H9 (cell line): ENCODE measurements around the gene CLTCL1. TPM values are rescaled to one million over a fixed set of nuclear protein-coding genes. Genes with fewer than 3 reads are reported as not detected.

Experiments
- DNase-seq: peaks from one replicate; pipeline ENCODE4 v3.0.0-alpha.2; 2017
- H2AFZ ChIP-seq: one replicate; pipeline ENCODE4 v1.6.1; 2013; ENCODE audit warnings: mild to moderate bottlenecking, low read length, control low read depth, moderate library complexity
- H2AK5ac ChIP-seq: 2 replicates; pipeline ENCODE4 v1.6.1; 2013; ENCODE audit warnings: low read length, control low read depth, mixed read lengths; ENCODE audit not compliant: insufficient read length
- H2BK120ac ChIP-seq: one replicate; pipeline ENCODE4 v1.6.1; 2013; ENCODE audit warnings: low read depth, mild to moderate bottlenecking, low read length, control low read depth, inconsistent platforms; ENCODE audit not compliant: poor library complexity, severe bottlenecking
- H2BK12ac ChIP-seq: 2 replicates; pipeline ENCODE4 v1.6.1; 2013; ENCODE audit warnings: low read length, control low read depth, mixed read lengths, low read depth; ENCODE audit not compliant: insufficient read length
- H2BK15ac ChIP-seq: 2 replicates; pipeline ENCODE4 v1.6.1; 2013; ENCODE audit warnings: low read depth, low read length, control low read depth
- H2BK20ac ChIP-seq: one replicate; pipeline ENCODE4 v1.6.1; 2013; ENCODE audit warnings: low read depth, mild to moderate bottlenecking, low read length, control low read depth, inconsistent platforms; ENCODE audit not compliant: poor library complexity, severe bottlenecking
- H2BK5ac ChIP-seq: 2 replicates; pipeline ENCODE4 v1.6.1; 2013; ENCODE audit warnings: low read length, control low read depth, mixed read lengths; ENCODE audit not compliant: insufficient read length
- H3K14ac ChIP-seq: 2 replicates; pipeline ENCODE4 v1.6.1; 2013; ENCODE audit warnings: low read length, control low read depth; ENCODE audit not compliant: insufficient read depth
- H3K18ac ChIP-seq: 2 replicates; pipeline ENCODE4 v1.6.1; 2013; ENCODE audit warnings: low read depth, mild to moderate bottlenecking, mixed read lengths, low read length, control low read depth; ENCODE audit not compliant: insufficient read length
- H3K23ac ChIP-seq: 2 replicates; pipeline ENCODE4 v1.6.1; 2013; ENCODE audit warnings: low read length, control low read depth, mixed read lengths, low read depth; ENCODE audit not compliant: insufficient read length
- H3K23me2 ChIP-seq: 2 replicates; pipeline ENCODE4 v1.6.1; 2013; ENCODE audit warnings: low read depth, mild to moderate bottlenecking, mixed read lengths, low read length, control low read depth; ENCODE audit not compliant: insufficient read length, poor library complexity, severe bottlenecking
- H3K27ac ChIP-seq: 2 replicates; pipeline ENCODE4 v1.5.1; 2013; ENCODE audit warnings: low read length, control low read depth, mixed read lengths, low read depth; ENCODE audit not compliant: insufficient read length
- H3K27me3 ChIP-seq: 2 replicates; pipeline ENCODE4 v1.6.1; 2013; ENCODE audit warnings: low read length, control low read depth, inconsistent platforms; ENCODE audit not compliant: insufficient read depth
- H3K4ac ChIP-seq: 2 replicates; pipeline ENCODE4 v1.6.1; 2013; ENCODE audit warnings: low read depth, mild to moderate bottlenecking, control low read depth, inconsistent platforms, low read length, moderate library complexity
- H3K4me1 ChIP-seq: 2 replicates; pipeline ENCODE4 v1.6.1; 2013; ENCODE audit warnings: low read length, control low read depth, inconsistent platforms; ENCODE audit not compliant: insufficient read depth
- H3K4me2 ChIP-seq: 2 replicates; pipeline ENCODE4 v1.6.1; 2013; ENCODE audit warnings: low read length, control low read depth, mixed read lengths; ENCODE audit not compliant: insufficient read length, insufficient read depth
- H3K56ac ChIP-seq: 2 replicates; pipeline ENCODE4 v1.6.1; 2013; ENCODE audit warnings: low read depth, mild to moderate bottlenecking, mixed read lengths, low read length, control low read depth; ENCODE audit not compliant: insufficient read length
- H3K79me1 ChIP-seq: 2 replicates; pipeline ENCODE4 v1.6.1; 2013; ENCODE audit warnings: low read depth, mild to moderate bottlenecking, moderate library complexity, low read length, control low read depth, inconsistent platforms; ENCODE audit not compliant: insufficient read depth, poor library complexity, severe bottlenecking
- H3K79me2 ChIP-seq: 2 replicates; pipeline ENCODE4 v1.6.1; 2013; ENCODE audit warnings: low read length, control low read depth, inconsistent platforms; ENCODE audit not compliant: insufficient read depth
- H3K9ac ChIP-seq: 2 replicates; pipeline ENCODE4 v1.6.1; 2013; ENCODE audit warnings: low read length, control low read depth, mixed read lengths; ENCODE audit not compliant: insufficient read length; ENCODE audit errors: extremely low read depth
- H3K9me3 ChIP-seq: one replicate; pipeline ENCODE4 v1.6.1; 2013; ENCODE audit warnings: low read depth, low read length, inconsistent platforms; ENCODE audit not compliant: control insufficient read depth
- H3T11ph ChIP-seq: one replicate; pipeline ENCODE4 v1.6.1; 2013; ENCODE audit warnings: mild to moderate bottlenecking, low read length, control low read depth, inconsistent platforms
- H4K20me1 ChIP-seq: one replicate; pipeline ENCODE4 v1.6.1; 2013; ENCODE audit not compliant: control insufficient read depth, insufficient read length, insufficient read depth
- H4K5ac ChIP-seq: 2 replicates; pipeline ENCODE4 v1.6.1; 2013; ENCODE audit warnings: low read depth, mild to moderate bottlenecking, mixed read lengths, low read length, control low read depth; ENCODE audit not compliant: insufficient read length
- H4K8ac ChIP-seq: replicated peaks from 2 replicates; pipeline ENCODE4 v1.6.1; 2013; ENCODE audit warnings: low read length, control low read depth, mixed read lengths, low read depth; ENCODE audit not compliant: insufficient read length
- H4K91ac ChIP-seq: 2 replicates; pipeline ENCODE4 v1.6.1; 2013; ENCODE audit warnings: low read depth, mild to moderate bottlenecking, moderate library complexity, mixed read lengths, low read length, control low read depth; ENCODE audit not compliant: insufficient read length
- H3K27ac Mint-ChIP-seq, 3 experiments: 2 replicates in 2 of 3; 3 replicates in 1 of 3; pipeline ENCODE4 v1.8.0; 2020 to 2021; ENCODE audit warnings: mixed read lengths in 3 of 3, mild to moderate bottlenecking in 1 of 3, moderate library complexity in 1 of 3
- H3K27me3 Mint-ChIP-seq: 2 replicates; pipeline ENCODE4 v1.8.0; 2021; ENCODE audit warnings: low read depth, mild to moderate bottlenecking, moderate library complexity, mixed read lengths
- H3K36me3 Mint-ChIP-seq, 3 experiments: 2 replicates in 2 of 3; 3 replicates in 1 of 3; pipeline ENCODE4 v1.8.0; 2020 to 2021; ENCODE audit warnings: low read depth in 3 of 3, mixed read lengths in 3 of 3; ENCODE audit not compliant: insufficient read depth in 1 of 3
- H3K4me1 Mint-ChIP-seq, 2 experiments: 2 replicates each; pipeline ENCODE4 v1.8.0; 2020; ENCODE audit warnings: mixed read lengths in 2 of 2
- H3K4me3 Mint-ChIP-seq, 2 experiments: 2 replicates in 1 of 2; 3 replicates in 1 of 2; pipeline ENCODE4 v1.8.0; 2020 to 2021; ENCODE audit warnings: mild to moderate bottlenecking in 2 of 2, mixed read lengths in 2 of 2, moderate library complexity in 1 of 2
- H3K9me3 Mint-ChIP-seq, 2 experiments: 2 replicates in 1 of 2; 3 replicates in 1 of 2; pipeline ENCODE4 v1.8.0; 2020; ENCODE audit warnings: mild to moderate bottlenecking in 2 of 2, mixed read lengths in 2 of 2, moderate library complexity in 1 of 2
- WGBS: extraction: QIAGEN DNeasy Blood & Tissue Kit; methylation state at CpG from one replicate; pipeline ENCODE4 v1.1.7; 2013; ENCODE audit warnings: missing lambda C conversion rate, low lambda C conversion rate, mixed read lengths; ENCODE audit not compliant: insufficient read length; ENCODE audit errors: extremely low coverage; 5-methylcytosine and 5-hydroxymethylcytosine counted together
- total RNA-seq: library from RNA; stranded (reverse); gene quantifications from 2 replicates; pipeline ENCODE4 v1.2.1, GENCODE V29; 2021
- TF ChIP-seq, protein P1 (sequence below): fragments of 200-600 bp; sonication (generic); conservative IDR thresholded peaks from 3 replicates; pipeline ENCODE4 v1.8.0; 2021; ENCODE audit warnings: antibody characterized with exemption, mild to moderate bottlenecking

The CLTCL1 gene
- total RNA-seq, 1 experiment from 2014 or later = 11.1 TPM

DNA sequence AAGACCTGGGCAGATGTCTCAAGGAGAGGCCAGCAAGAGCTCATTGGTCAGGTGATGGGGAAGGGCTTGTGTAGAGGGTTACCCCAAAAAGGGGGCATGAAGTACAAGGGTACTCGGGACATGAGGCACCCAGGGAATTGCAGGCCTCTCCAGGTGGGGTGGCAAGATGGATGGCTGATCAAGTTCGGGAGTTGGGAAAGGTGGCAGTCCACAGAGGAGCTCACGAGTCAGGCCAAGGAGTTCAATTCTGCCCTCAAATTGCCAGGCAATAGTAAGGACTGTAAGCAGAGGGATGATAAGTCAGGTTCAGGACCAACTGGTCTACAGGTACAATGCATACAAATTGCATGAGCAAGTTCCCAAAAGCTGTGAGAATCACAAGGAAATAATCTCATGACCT lies 70.7 kb downstream of the CLTCL1 start:
- Histone ChIP-seq H2BK120ac (no peak overlapping the region), H3K4me2 (no peak overlapping the region), H3K9ac (no peak overlapping the region), H3K79me1 (no peaks in the 10 kb centered on the region), H4K5ac (no peak overlapping the region), H3K4me1 (peaks cover 2% of the 10 kb centered on the region; the same call in 1 of the 2 replicates), H2AK5ac (no peak overlapping the region), H2BK15ac (no peak overlapping the region), H3K18ac (no peak overlapping the region), H3K27ac (no peak overlapping the region), H3T11ph (no peak overlapping the region), H3K79me2 (no peaks in the 10 kb centered on the region), H2AFZ (no peak overlapping the region), H3K9me3 (no peaks in the 10 kb centered on the region), H3K14ac (no peak overlapping the region), H3K23ac (no peak overlapping the region), H2BK5ac (no peak overlapping the region), H3K56ac (no peak overlapping the region), H4K91ac (no peak overlapping the region), H2BK20ac (no peak overlapping the region), H3K4ac (no peak overlapping the region), H3K23me2 (no peaks in the 10 kb centered on the region), H4K8ac (no peak overlapping the region), H3K27me3 (no peaks in the 10 kb centered on the region), H2BK12ac (no peak overlapping the region), H4K20me1 (no peaks in the 10 kb centered on the region)
- no peak overlapping the region for H3K4me3 Mint-ChIP-seq
- TF ChIP-seq, protein P1, sequence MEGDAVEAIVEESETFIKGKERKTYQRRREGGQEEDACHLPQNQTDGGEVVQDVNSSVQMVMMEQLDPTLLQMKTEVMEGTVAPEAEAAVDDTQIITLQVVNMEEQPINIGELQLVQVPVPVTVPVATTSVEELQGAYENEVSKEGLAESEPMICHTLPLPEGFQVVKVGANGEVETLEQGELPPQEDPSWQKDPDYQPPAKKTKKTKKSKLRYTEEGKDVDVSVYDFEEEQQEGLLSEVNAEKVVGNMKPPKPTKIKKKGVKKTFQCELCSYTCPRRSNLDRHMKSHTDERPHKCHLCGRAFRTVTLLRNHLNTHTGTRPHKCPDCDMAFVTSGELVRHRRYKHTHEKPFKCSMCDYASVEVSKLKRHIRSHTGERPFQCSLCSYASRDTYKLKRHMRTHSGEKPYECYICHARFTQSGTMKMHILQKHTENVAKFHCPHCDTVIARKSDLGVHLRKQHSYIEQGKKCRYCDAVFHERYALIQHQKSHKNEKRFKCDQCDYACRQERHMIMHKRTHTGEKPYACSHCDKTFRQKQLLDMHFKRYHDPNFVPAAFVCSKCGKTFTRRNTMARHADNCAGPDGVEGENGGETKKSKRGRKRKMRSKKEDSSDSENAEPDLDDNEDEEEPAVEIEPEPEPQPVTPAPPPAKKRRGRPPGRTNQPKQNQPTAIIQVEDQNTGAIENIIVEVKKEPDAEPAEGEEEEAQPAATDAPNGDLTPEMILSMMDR = no peak
- no CpG with 5 or more reads among the region's 3 CpGs for WGBS
- no peak for DNase-seq
- peaks cover 17 to 21% of the 10 kb centered on the region in 2 experiments for H3K4me1 Mint-ChIP-seq
- peak overlapping the region in 2 of 3 experiments; percentile 34 to 55; a peak in 4 of 7 replicates for H3K27ac Mint-ChIP-seq
- no peaks in the 10 kb centered on the region for H3K9me3 Mint-ChIP-seq
- peaks cover 34 to 44% (median 41%) of the 10 kb centered on the region in 3 experiments for H3K36me3 Mint-ChIP-seq
- no peaks in the 10 kb centered on the region for H3K27me3 Mint-ChIP-seq
